Brain microvascular endothelial cell (primary cell): Measurements from ENCODE around the gene DCST2.

Source experiments
- DNase-seq: peaks from one replicate; pipeline ENCODE4 v3.0.0-alpha.2; 2020
- H3K27ac ChIP-seq: fragments of 250-450 bp; sonication (Bioruptor Pico); 2 replicates; pipeline ENCODE4 v1.5.1; 2020; ENCODE audit warnings: mild to moderate bottlenecking, moderate library complexity
- H3K27me3 ChIP-seq: fragments of 250-450 bp; sonication (Bioruptor Pico); replicated peaks from 2 replicates; pipeline ENCODE4 v1.5.1; 2020; ENCODE audit warnings: mild to moderate bottlenecking
- H3K36me3 ChIP-seq: fragments of 250-450 bp; sonication (Bioruptor Pico); replicated peaks from 2 replicates; pipeline ENCODE4 v1.5.1; 2020; ENCODE audit warnings: mild to moderate bottlenecking
- H3K4me3 ChIP-seq: 2 replicates; pipeline ENCODE4 v1.5.1; 2011; ENCODE audit warnings: low read depth, mild to moderate bottlenecking, control low read depth, low read length, moderate library complexity
- in situ Hi-C: cut with HindIII; loops from 2 replicates; pipeline ENCODE4 v1.10.0; 2017; ENCODE audit warnings: low sequenced_read_pairs, low pct_ligation_motif_present
- TF ChIP-seq, protein P1 (sequence below): IDR thresholded peaks from 2 replicates; pipeline ENCODE4 v1.5.1; 2011; ENCODE audit warnings: low read depth, mild to moderate bottlenecking, moderate library complexity, low read length, control low read depth, inconsistent platforms; ENCODE audit errors: missing control alignments

The DCST2 gene

GRCh38 chr1:155022136-155022926 is 11.2 kb downstream of the DCST2 start:
- H3K27ac ChIP-seq: no peak overlapping the region
- no peak overlapping the region for H3K4me3 ChIP-seq
- H3K36me3 ChIP-seq: no peaks in the 10 kb centered on the region
- no peaks in the 10 kb centered on the region for H3K27me3 ChIP-seq
- in situ Hi-C loops: no loop called here
- no peak for DNase-seq
- TF ChIP-seq, protein P1, sequence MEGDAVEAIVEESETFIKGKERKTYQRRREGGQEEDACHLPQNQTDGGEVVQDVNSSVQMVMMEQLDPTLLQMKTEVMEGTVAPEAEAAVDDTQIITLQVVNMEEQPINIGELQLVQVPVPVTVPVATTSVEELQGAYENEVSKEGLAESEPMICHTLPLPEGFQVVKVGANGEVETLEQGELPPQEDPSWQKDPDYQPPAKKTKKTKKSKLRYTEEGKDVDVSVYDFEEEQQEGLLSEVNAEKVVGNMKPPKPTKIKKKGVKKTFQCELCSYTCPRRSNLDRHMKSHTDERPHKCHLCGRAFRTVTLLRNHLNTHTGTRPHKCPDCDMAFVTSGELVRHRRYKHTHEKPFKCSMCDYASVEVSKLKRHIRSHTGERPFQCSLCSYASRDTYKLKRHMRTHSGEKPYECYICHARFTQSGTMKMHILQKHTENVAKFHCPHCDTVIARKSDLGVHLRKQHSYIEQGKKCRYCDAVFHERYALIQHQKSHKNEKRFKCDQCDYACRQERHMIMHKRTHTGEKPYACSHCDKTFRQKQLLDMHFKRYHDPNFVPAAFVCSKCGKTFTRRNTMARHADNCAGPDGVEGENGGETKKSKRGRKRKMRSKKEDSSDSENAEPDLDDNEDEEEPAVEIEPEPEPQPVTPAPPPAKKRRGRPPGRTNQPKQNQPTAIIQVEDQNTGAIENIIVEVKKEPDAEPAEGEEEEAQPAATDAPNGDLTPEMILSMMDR: no peak

GRCh38 chr1:155019377-155020245 is 14.0 kb downstream of the DCST2 start:
- Histone ChIP-seq H3K36me3 (peaks cover 19% of the 10 kb centered on the region), H3K27ac (no peak overlapping the region), H3K27me3 (no peaks in the 10 kb centered on the region), H3K4me3 (no peak overlapping the region)
- TF ChIP-seq, protein P1: no peak
- no peak for DNase-seq
- in situ Hi-C loops: no loop called here

GRCh38 chr1:155018617-155019348 is 14.8 kb downstream of the DCST2 start:
- in situ Hi-C loops: no loop called here
- TF ChIP-seq, protein P1: no peak
- Histone ChIP-seq H3K27me3 (no peaks in the 10 kb centered on the region), H3K4me3 (no peak overlapping the region), H3K36me3 (peaks cover 20% of the 10 kb centered on the region), H3K27ac (no peak overlapping the region)
- DNase-seq: no peak

GRCh38 chr1:155017946-155018316 is 15.7 kb downstream of the DCST2 start:
- no peaks in the 10 kb centered on the region for H3K27me3 ChIP-seq
- peak overlapping the region; percentile 43 for H3K4me3 ChIP-seq
- DNase-seq: no peak
- in situ Hi-C loops: no loop called here
- TF ChIP-seq, protein P1: no peak
- H3K27ac ChIP-seq: no peak overlapping the region
- peaks cover 20% of the 10 kb centered on the region for H3K36me3 ChIP-seq

DNA sequence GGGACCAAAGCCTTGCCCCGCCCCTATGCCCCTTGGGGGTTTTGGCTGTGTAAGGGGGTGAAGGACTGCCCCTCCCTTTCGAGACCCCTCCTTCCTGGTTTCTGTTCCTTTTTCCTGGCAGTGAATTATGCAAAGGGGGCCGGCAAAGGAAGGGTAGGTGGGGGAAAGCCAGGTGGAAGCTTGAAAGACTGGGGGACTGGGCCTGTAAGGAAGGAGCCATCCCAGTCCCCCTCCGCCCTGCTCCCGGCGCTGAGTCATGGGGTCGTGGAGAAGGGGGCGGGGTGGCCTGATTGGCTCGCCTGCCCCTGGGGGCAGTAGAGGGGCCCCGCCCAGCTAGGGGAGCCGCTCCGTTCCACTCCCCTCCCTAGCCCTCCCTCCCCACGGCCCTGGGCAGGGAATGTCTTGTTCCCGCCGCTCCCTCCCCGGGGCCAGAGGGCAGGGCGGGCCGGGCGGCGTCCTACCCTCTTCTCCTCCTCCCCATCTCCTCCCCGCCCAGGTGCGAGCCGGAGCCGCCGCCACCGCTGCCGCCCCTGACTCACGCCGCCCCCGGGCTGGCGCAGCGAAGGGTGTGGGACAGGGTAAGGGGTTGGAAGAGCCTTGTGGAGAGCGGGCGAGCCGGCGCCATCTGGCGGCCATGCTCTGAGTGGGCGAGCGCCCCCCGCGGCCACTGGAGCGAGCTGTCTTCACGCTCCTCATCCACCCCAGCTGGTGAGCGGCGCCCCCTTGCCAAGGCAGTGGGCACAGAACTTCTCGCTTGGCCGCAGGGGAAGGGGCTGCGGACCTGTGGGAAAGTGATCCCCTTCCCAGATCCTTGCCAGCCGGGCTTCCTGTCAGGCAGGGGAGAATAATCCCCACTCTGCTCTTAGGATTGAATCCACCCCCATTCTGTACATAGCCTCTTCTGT is 16.3 kb downstream of the DCST2 start:
- H3K27ac ChIP-seq: peak overlapping the region; percentile 46
- no peaks in the 10 kb centered on the region for H3K27me3 ChIP-seq
- peaks cover 20% of the 10 kb centered on the region for H3K36me3 ChIP-seq
- TF ChIP-seq, protein P1: peak; percentile 99
- H3K4me3 ChIP-seq: peak overlapping the region; percentile 43
- in situ Hi-C loops: no loop called here
- DNase-seq: peak; percentile 64
